Calu3 (cell line): ENCODE results near the gene S100A7. TPM values are rescaled to one million over a fixed set of nuclear protein-coding genes. Genes with fewer than 3 reads are reported as not detected.

ENCODE experiments used
- BruUV-seq: library from RNA; stranded (reverse); fragments of 400-500 nt; replicated peaks from 2 replicates; lab custom pipeline; 2021; lab: Mats Ljungman, UMichigan
- CTCF ChIA-PET: fragments of 300-600 bp; sonication (Branson Sonifier 250); formaldehyde crosslinking; loops from one replicate; lab custom pipeline; 2022; ENCODE audit warnings: antibody characterized with exemption; lab: Charles Lee
- DNase-seq: peaks from one replicate; pipeline ENCODE4 v3.0.0; 2022
- H3K27ac Mint-ChIP-seq: one replicate; pipeline ENCODE4 v1.8.0; 2022; ENCODE audit warnings: mixed read lengths; ENCODE audit not compliant: unreplicated experiment
- H3K27me3 Mint-ChIP-seq: one replicate; pipeline ENCODE4 v1.8.0; 2022; ENCODE audit warnings: mixed read lengths; ENCODE audit not compliant: unreplicated experiment
- H3K36me3 Mint-ChIP-seq: one replicate; pipeline ENCODE4 v1.8.0; 2022; ENCODE audit warnings: mild to moderate bottlenecking, moderate library complexity, mixed read lengths; ENCODE audit not compliant: insufficient read depth, unreplicated experiment
- H3K4me1 Mint-ChIP-seq: one replicate; pipeline ENCODE4 v1.8.0; 2022; ENCODE audit warnings: mild to moderate bottlenecking, low read depth, mixed read lengths; ENCODE audit not compliant: unreplicated experiment
- H3K4me3 Mint-ChIP-seq: one replicate; pipeline ENCODE4 v1.8.0; 2022; ENCODE audit warnings: mild to moderate bottlenecking, low read depth, moderate library complexity, mixed read lengths; ENCODE audit not compliant: unreplicated experiment
- H3K9me3 Mint-ChIP-seq: one replicate; pipeline ENCODE4 v1.8.0; 2022; ENCODE audit warnings: low read depth, mixed read lengths; ENCODE audit not compliant: unreplicated experiment
- intact Hi-C: fragments of 100-400 bp; cut with micrococcal nuclease; formaldehyde crosslinking; loops from one replicate; pipeline ENCODE4 v1.10.0; 2022; ENCODE audit not compliant: unreplicated experiment
- total RNA-seq: library from RNA; stranded (reverse); gene quantifications from 2 replicates; pipeline ENCODE4 v1.2.3, GENCODE V29; 2022
- TF ChIP-seq, protein P1 (sequence below): fragments of 200-600 bp; IDR thresholded peaks from one replicate; pipeline ENCODE4 v1.8.0; 2022; ENCODE audit warnings: antibody characterized with exemption; ENCODE audit not compliant: unreplicated experiment

Gene S100A7
- total RNA-seq, 1 experiment from 2014 or later, result not detected

DNA sequence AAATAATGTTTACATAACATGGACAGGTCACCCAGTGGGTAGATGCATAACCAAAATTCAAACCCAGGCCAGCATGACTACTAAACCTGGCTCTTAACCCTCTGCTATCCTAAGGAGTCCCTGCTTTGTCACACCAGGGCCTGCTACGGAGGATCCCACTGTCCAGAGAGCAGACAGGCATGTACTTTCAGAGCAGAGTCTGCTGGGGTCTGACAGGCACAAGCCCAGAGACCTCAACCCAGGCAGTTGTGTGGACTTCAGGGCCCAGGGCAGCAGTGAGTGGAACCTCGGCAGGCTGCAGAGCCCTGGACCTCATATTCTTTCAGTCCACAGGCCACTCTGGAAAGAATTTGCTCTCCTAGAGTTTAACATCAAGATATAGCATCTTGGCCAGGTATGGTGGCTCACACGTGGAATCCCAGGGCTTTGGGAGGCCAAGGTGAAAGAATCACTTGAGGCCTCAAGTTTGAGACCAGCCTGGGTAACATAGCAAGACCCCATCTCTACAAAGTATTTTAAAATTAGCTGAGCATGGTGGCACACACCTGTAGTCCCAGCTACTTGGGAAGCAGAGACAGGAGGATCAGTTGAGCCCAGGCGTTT is 16.1 kb upstream of the S100A7 start:
- intact Hi-C loops, result no loop called here
- Mint-ChIP-seq H3K36me3 (no peaks in the 10 kb centered on the region), H3K9me3 (peaks cover 2% of the 10 kb centered on the region), H3K27ac (no peak overlapping the region), H3K4me1 (peaks cover 7% of the 10 kb centered on the region), H3K27me3 (peaks cover 76% of the 10 kb centered on the region), H3K4me3 (no peak overlapping the region)
- CTCF ChIA-PET, result interaction anchor here (0.7 kb wide), 1 partner anchor 148 kb away, joined by 3 read pairs; no protein-coding TSS in a partner anchor
- DNase-seq, result no peak
- BruUV-seq, result no TSS peak
- TF ChIP-seq, protein P1, sequence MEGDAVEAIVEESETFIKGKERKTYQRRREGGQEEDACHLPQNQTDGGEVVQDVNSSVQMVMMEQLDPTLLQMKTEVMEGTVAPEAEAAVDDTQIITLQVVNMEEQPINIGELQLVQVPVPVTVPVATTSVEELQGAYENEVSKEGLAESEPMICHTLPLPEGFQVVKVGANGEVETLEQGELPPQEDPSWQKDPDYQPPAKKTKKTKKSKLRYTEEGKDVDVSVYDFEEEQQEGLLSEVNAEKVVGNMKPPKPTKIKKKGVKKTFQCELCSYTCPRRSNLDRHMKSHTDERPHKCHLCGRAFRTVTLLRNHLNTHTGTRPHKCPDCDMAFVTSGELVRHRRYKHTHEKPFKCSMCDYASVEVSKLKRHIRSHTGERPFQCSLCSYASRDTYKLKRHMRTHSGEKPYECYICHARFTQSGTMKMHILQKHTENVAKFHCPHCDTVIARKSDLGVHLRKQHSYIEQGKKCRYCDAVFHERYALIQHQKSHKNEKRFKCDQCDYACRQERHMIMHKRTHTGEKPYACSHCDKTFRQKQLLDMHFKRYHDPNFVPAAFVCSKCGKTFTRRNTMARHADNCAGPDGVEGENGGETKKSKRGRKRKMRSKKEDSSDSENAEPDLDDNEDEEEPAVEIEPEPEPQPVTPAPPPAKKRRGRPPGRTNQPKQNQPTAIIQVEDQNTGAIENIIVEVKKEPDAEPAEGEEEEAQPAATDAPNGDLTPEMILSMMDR, result no peak

DNA sequence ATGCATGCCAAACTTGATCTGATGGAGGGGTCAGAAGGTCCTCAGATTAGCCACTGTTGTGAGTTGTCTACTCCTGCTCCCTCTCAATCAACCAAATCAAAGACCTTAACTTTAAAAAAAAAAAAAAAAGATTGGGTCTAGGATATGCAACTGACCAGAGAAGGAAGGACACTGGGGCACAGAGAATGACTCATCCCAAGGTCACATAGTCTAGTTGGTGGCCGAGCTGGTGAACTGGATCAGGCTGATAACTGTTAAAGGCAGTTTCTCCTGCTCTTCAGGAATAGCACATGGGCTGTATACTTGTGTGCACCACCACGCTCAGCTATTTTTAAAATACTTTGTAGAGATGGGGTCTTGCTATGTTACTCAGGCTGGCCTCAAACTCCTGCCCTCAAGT is 14.8 kb upstream of the S100A7 start:
- TF ChIP-seq, protein P1, result no peak
- no peak for DNase-seq
- CTCF ChIA-PET, result no interaction called here
- no peaks in the 10 kb centered on the region for H3K4me1 Mint-ChIP-seq
- peaks cover 2% of the 10 kb centered on the region for H3K9me3 Mint-ChIP-seq
- H3K36me3 Mint-ChIP-seq, result no peaks in the 10 kb centered on the region
- no peak overlapping the region for H3K4me3 Mint-ChIP-seq
- no TSS peak for BruUV-seq
- intact Hi-C loops, result no loop called here
- H3K27me3 Mint-ChIP-seq, result peaks cover 76% of the 10 kb centered on the region
- H3K27ac Mint-ChIP-seq, result no peak overlapping the region

DNA sequence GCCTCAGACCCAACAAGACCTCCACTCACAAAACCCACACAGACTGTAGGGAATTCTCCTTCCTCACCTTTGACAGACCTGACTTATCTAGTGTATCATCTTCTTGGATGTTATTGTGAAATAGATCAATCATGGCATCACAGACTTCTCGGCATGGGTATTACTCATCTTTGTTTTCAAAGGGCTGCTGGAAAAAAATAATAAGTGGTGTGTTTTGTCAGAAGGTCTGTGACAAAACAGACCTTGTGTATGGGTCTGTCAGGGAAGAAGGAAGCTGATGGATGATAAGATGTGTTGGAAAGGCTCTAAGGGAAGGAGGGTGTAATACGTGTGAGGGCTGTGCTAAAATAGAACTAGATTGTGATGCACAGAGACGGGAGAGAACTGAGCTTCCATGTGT is 13.9 kb upstream of the S100A7 start:
- Mint-ChIP-seq H3K9me3 (peaks cover 2% of the 10 kb centered on the region), H3K4me3 (no peak overlapping the region), H3K27me3 (peaks cover 76% of the 10 kb centered on the region), H3K27ac (no peak overlapping the region), H3K4me1 (no peaks in the 10 kb centered on the region), H3K36me3 (no peaks in the 10 kb centered on the region)
- BruUV-seq, result no TSS peak
- TF ChIP-seq, protein P1, result no peak
- intact Hi-C loops, result no loop called here
- CTCF ChIA-PET, result interaction anchor here (0.6 kb wide), 1 partner anchor 60 kb away, joined by 3 read pairs; no protein-coding TSS in a partner anchor
- DNase-seq, result no peak

DNA sequence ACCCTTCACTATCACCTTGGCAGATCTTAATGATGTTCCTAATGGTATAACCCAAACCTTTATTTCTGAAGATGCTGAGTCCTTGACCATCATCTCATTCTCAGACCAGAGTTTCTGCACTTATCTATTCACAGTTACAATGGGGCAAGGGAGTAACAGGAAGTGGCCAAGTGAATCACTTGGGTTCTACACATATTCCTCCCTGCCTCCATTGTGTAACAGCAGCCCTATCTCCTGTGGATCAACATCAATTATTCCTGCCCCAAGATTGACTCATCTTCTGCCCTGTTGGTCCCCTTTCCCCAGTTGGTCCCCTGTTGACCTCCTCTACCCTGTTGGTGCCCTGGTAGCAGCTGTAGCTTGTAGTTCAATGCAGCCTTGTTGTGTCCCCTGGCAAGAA is 10.3 kb upstream of the S100A7 start:
- H3K27me3 Mint-ChIP-seq, result peaks cover 88% of the 10 kb centered on the region
- no peaks in the 10 kb centered on the region for H3K36me3 Mint-ChIP-seq
- intact Hi-C loops, result no loop called here
- no peak for DNase-seq
- no peak overlapping the region for H3K4me3 Mint-ChIP-seq
- no TSS peak for BruUV-seq
- peaks cover 2% of the 10 kb centered on the region for H3K9me3 Mint-ChIP-seq
- H3K27ac Mint-ChIP-seq, result no peak overlapping the region
- TF ChIP-seq, protein P1, result no peak
- no peaks in the 10 kb centered on the region for H3K4me1 Mint-ChIP-seq
- CTCF ChIA-PET, result no interaction called here
